PC-3 (cell line): ENCODE data around the gene GPR146. TPM values are rescaled to one million over a fixed set of nuclear protein-coding genes. Genes with fewer than 3 reads are reported as not detected.

Source experiments
- ATAC-seq: fragments of 200-7000 bp; cut with Tn5 transposase; 2 replicates; pipeline ENCODE4 v1.9.1; 2020; ENCODE audit warnings: mild to moderate bottlenecking, moderate library complexity
- BruUV-seq: library from RNA; stranded (reverse); fragments of 400-500 nt; replicated peaks from 2 replicates; lab custom pipeline; 2021; lab: Mats Ljungman, UMichigan
- CTCF ChIA-PET: fragments of 300-600 bp; sonication (Branson Sonifier 250); formaldehyde crosslinking; loops from one replicate; lab custom pipeline; 2022; ENCODE audit warnings: antibody characterized with exemption; lab: Charles Lee
- POLR2A ChIA-PET: fragments of 300-600 bp; sonication (Branson Sonifier 250); formaldehyde crosslinking; loops from one replicate; lab custom pipeline; 2022; ENCODE audit warnings: antibody characterized with exemption; ENCODE audit not compliant: unreplicated experiment; lab: Charles Lee
- DNase-seq: peaks from one replicate; pipeline ENCODE4 v3.0.0-alpha.2; 2015
- H2AFZ ChIP-seq: fragments of 300-600 bp; sonication (generic); 2 replicates; pipeline ENCODE4 v1.6.0; 2016; ENCODE audit warnings: antibody characterized with exemption, low read length
- H3F3A ChIP-seq: fragments of 300-600 bp; sonication (generic); one replicate; pipeline ENCODE4 v1.6.0; 2017; ENCODE audit warnings: antibody characterized with exemption, low read length, control low read depth, mild to moderate bottlenecking; ENCODE audit not compliant: unreplicated experiment
- H3K27ac ChIP-seq: fragments of 300-600 bp; sonication (generic); 2 replicates; pipeline ENCODE4 v1.5.1; 2016; ENCODE audit warnings: mild to moderate bottlenecking, low read length
- H3K27me3 ChIP-seq: fragments of 300-600 bp; sonication (generic); 2 replicates; pipeline ENCODE4 v1.6.1; 2016; ENCODE audit warnings: low read length, mixed read lengths
- H3K36me3 ChIP-seq: fragments of 300-600 bp; sonication (generic); 2 replicates; pipeline ENCODE4 v1.6.1; 2016; ENCODE audit warnings: low read depth, mixed run types, low read length, mixed read lengths
- H3K4me1 ChIP-seq: fragments of 300-600 bp; sonication (generic); 2 replicates; pipeline ENCODE4 v1.5.1; 2016; ENCODE audit warnings: low read length; ENCODE audit not compliant: insufficient read depth
- H3K4me2 ChIP-seq: fragments of 300-600 bp; sonication (generic); 2 replicates; pipeline ENCODE4 v1.6.0; 2016; ENCODE audit warnings: low read length
- H3K4me3 ChIP-seq: fragments of 300-600 bp; sonication (generic); 2 replicates; pipeline ENCODE4 v1.5.1; 2016; ENCODE audit warnings: mild to moderate bottlenecking, low read length, mixed read lengths
- H3K79me2 ChIP-seq: fragments of 300-600 bp; sonication (generic); 2 replicates; pipeline ENCODE4 v1.6.1; 2017; ENCODE audit warnings: low read length, mixed read lengths
- H3K9ac ChIP-seq: fragments of 300-600 bp; sonication (generic); 2 replicates; pipeline ENCODE4 v1.6.0; 2016; ENCODE audit warnings: mild to moderate bottlenecking, low read length
- H3K9me2 ChIP-seq: fragments of 300-600 bp; sonication (generic); replicated peaks from 2 replicates; pipeline ENCODE4 v1.6.1; 2016; ENCODE audit warnings: mixed run types, low read length, mixed read lengths
- H3K9me3 ChIP-seq: fragments of 300-600 bp; sonication (generic); 2 replicates; pipeline ENCODE4 v1.6.1; 2016; ENCODE audit warnings: low read length, mixed read lengths
- H4K20me1 ChIP-seq: fragments of 300-600 bp; sonication (generic); 2 replicates; pipeline ENCODE4 v1.6.1; 2016; ENCODE audit warnings: low read length, mixed read lengths
- EZH2 ChIP-seq: fragments of 300-600 bp; sonication (generic); IDR thresholded peaks from one replicate; pipeline ENCODE4 v1.6.1; 2017; ENCODE audit warnings: antibody characterized with exemption, mild to moderate bottlenecking, low read length; ENCODE audit not compliant: unreplicated experiment
- EZH2phosphoT487 ChIP-seq: fragments of 300-600 bp; sonication (generic); IDR thresholded peaks from 2 replicates; pipeline ENCODE4 v1.6.1; 2018; ENCODE audit warnings: mild to moderate bottlenecking, antibody characterized with exemption, low read length, borderline replicate concordance
- intact Hi-C: fragments of 100-400 bp; cut with micrococcal nuclease; formaldehyde crosslinking; loops from 2 replicates; pipeline ENCODE4 v1.9.0; 2023
- total RNA-seq: library from RNA; depleted of rRNA; stranded (reverse); fragments of >200 nt; gene quantifications from 2 replicates; pipeline ENCODE4 v1.2.3, GENCODE V29; 2014
- TF ChIP-seq, protein P1 (sequence below): fragments of 300-600 bp; sonication (generic); conservative IDR thresholded peaks from 2 replicates; pipeline ENCODE4 v1.5.1; 2017; ENCODE audit warnings: antibody characterized with exemption, low read depth, mild to moderate bottlenecking, low read length

Gene GPR146
- total RNA-seq, 1 experiment from 2014 or later: 2.7 TPM

DNA sequence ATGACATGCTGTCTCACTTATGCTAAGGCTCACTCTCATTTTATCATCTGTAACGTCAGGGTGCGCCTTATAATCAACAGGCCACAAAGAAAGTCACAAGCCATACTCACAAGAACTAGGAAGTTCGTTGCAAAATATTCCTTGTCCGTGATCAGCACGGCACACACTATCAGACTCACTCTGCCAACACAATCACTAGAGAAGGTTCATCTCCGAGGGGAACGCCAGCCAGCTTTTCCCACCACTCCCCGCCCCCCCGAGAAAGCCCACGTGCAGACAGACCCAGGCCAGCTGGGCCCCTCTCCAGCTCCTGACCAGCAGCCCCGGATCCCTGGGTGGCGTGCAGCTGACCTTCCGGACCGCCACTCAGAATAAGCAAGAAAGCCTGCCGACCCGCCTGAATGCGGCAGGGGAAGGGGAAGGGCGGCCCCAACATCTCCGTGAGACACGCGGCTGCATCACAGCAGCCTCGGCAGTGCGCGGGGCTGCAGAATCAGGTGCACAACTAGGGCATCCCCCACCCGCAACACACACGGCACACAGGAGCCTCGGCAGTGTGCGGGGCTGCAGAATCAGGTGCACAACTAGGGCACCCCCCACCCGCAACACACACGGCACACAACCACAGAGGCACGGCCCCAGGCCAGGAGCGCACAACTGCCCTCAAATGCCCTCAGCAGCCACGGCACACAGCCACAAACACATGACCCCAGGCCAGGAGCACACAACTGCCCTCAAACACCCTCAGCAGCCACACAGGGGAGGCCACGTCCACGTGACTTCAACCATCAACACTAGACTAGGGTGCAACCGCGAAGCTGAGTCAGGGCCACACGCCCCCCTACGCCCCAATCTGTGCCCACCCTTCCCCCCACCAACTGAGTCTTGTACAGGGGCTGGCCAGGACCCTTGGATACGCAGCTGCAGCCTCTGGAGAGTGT is 2.5 kb upstream of the GPR146 start:
- Histone ChIP-seq H3K4me1 (peaks cover 25% of the 10 kb centered on the region), H2AFZ (no peak overlapping the region), H3K9me2 (no peaks in the 10 kb centered on the region), H3K4me3 (no peak overlapping the region), H3K4me2 (no peak overlapping the region), H3K9me3 (no peaks in the 10 kb centered on the region), H3K36me3 (no peaks in the 10 kb centered on the region), H3K9ac (no peak overlapping the region), H3K27me3 (no peaks in the 10 kb centered on the region), H3K27ac (no peak overlapping the region), H3F3A (no peaks in the 10 kb centered on the region), H4K20me1 (peaks cover 5% of the 10 kb centered on the region; the same call in 1 of the 2 replicates), H3K79me2 (peaks cover 29% of the 10 kb centered on the region; the same call in 1 of the 2 replicates)
- intact Hi-C loops: loop anchor here (5.0 kb wide), 2 partner anchors 50 to 210 kb away; partner anchors contain the start of gene SUN1
- TF ChIP-seq, protein P1, sequence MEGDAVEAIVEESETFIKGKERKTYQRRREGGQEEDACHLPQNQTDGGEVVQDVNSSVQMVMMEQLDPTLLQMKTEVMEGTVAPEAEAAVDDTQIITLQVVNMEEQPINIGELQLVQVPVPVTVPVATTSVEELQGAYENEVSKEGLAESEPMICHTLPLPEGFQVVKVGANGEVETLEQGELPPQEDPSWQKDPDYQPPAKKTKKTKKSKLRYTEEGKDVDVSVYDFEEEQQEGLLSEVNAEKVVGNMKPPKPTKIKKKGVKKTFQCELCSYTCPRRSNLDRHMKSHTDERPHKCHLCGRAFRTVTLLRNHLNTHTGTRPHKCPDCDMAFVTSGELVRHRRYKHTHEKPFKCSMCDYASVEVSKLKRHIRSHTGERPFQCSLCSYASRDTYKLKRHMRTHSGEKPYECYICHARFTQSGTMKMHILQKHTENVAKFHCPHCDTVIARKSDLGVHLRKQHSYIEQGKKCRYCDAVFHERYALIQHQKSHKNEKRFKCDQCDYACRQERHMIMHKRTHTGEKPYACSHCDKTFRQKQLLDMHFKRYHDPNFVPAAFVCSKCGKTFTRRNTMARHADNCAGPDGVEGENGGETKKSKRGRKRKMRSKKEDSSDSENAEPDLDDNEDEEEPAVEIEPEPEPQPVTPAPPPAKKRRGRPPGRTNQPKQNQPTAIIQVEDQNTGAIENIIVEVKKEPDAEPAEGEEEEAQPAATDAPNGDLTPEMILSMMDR: no peak
- TF ChIP-seq EZH2: no peak
- no peak for TF ChIP-seq EZH2phosphoT487
- ATAC-seq (no peak), DNase-seq (no peak)
- BruUV-seq: no TSS peak
- CTCF ChIA-PET: no interaction called here
- POLR2A ChIA-PET: no interaction called here

DNA sequence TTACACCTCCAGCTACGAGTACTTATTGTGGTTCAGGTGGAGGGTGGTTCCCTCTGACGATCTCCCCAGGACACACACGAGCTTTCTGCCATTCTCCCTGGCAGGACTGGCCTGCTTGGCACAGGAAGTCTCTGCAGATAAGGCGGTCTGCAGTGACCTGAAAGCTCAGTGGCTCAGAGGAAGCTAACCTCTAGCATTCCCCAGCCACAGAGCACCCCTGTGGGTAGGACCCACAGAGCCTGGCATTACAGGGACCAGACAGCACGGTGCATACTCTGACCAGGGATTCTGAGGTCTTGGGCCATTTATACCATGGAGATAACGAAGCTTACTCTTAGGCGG is 1.9 kb upstream of the GPR146 start:
- no TSS peak for BruUV-seq
- H4K20me1 ChIP-seq: peaks cover 5% of the 10 kb centered on the region; the same call in 1 of the 2 replicates

More for the DNA sequence above, 1.9 kb upstream of the GPR146 start:
- Histone ChIP-seq H3K9me2 (no peaks in the 10 kb centered on the region), H3K79me2 (peaks cover 29% of the 10 kb centered on the region; the same call in 1 of the 2 replicates), H3K4me1 (peaks cover 30% of the 10 kb centered on the region), H2AFZ (no peak overlapping the region), H3K27me3 (no peaks in the 10 kb centered on the region), H3K36me3 (no peaks in the 10 kb centered on the region), H3K4me3 (no peak overlapping the region), H3K9me3 (no peaks in the 10 kb centered on the region), H3F3A (no peaks in the 10 kb centered on the region), H3K4me2 (no peak overlapping the region), H3K9ac (no peak overlapping the region), H3K27ac (no peak overlapping the region)
- intact Hi-C loops: loop anchor here (5.0 kb wide), 2 partner anchors 50 to 210 kb away; partner anchors contain the start of gene SUN1
- no peak for DNase-seq
- ChIA-PET POLR2A (no interaction called here), CTCF (no interaction called here)
- ATAC-seq: no peak
- TF ChIP-seq EZH2phosphoT487 (no peak), EZH2 (no peak)
- TF ChIP-seq, protein P1: no peak
